Measurements from ENCODE around the gene TMEM184B.

- TF ChIP-seq CTCF (IDR thresholded peaks at IDR 0.05) (no peak), POLR2A (IDR thresholded peaks at IDR 0.05) (no peak), EP300 (IDR thresholded peaks at IDR 0.05) (no peak)
These were observed 11.2 kb upstream of the TMEM184B start for GRCh38 chr22:38284042-38284402.

Measured in ovary (tissue), 3 donors.